Measurements from ENCODE around the gene PLA2G4F. TPM values are rescaled to one million over a fixed set of nuclear protein-coding genes. Genes with fewer than 3 reads are reported as not detected.

The PLA2G4F gene
- polyA plus RNA-seq, 1 of the 3 experiments (the other 2 are of a cell fraction) = not detected

- TF ChIP-seq, protein P1, sequence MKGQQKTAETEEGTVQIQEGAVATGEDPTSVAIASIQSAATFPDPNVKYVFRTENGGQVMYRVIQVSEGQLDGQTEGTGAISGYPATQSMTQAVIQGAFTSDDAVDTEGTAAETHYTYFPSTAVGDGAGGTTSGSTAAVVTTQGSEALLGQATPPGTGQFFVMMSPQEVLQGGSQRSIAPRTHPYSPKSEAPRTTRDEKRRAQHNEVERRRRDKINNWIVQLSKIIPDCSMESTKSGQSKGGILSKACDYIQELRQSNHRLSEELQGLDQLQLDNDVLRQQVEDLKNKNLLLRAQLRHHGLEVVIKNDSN (IDR thresholded peaks at IDR 0.05; ENCODE audit: borderline replicate concordance, low read depth) = no peak
Observed at GRCh38 chr15:42151736-42152135, 4.7 kb downstream of the PLA2G4F start (continued).

DNA sequence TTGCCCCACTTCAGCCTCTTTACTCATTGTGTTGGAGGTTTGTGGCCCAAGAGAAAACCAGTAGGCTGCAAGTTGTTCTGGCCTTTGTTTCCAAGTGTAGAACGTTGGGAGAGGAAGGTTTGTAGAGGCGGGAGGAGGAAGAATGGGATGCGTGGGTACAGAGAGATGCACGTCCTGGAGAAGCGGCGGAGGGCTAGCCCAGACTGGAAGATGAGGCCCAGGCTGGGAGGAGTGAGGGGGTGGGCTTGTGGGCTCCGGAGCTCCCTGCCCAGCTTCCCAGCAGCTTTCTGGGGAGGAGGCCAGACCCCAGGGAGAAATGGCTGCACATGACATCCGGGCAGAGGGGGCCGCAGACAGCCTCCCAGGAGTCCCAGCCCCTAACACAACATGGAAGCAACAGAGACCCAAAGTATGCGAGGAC, 5.3 kb downstream of the PLA2G4F start:
- Histone ChIP-seq H3F3A (replicated peaks; ENCODE audit: insufficient read depth) (no peaks in the 10 kb centered on the region), H3K27me3 (ENCODE audit: insufficient read depth) (no peaks in the 10 kb centered on the region), H4K20me1 (ENCODE audit: insufficient read depth) (no peaks in the 10 kb centered on the region), H2AFZ (ENCODE audit: low read depth) (no peak overlapping the region), H3K9ac (no peak overlapping the region), H3K4me2 (no peak overlapping the region), H3K4me1 (ENCODE audit: control insufficient read depth in 1 of 2, insufficient read depth in 2 of 2, low read depth in 1 of 2, low read length in 1 of 2) (peaks cover 0 to 4% of the 10 kb centered on the region in 2 experiments; a peak in 2 of 4 replicates), H3K9me3 (no peaks in the 10 kb centered on the region), H3K27ac (ENCODE audit: low read depth in 2 of 2, low read length in 1 of 2) (no peak overlapping the region), H3K9me2 (no peaks in the 10 kb centered on the region), H3K79me2 (ENCODE audit: insufficient read depth) (no peaks in the 10 kb centered on the region), H3K4me3 (ENCODE audit: low read depth in 2 of 2, low read length in 1 of 2) (no peak overlapping the region), H3K36me3 (replicated peaks in 1 of 2; ENCODE audit: control insufficient read depth in 1 of 2, insufficient read depth in 2 of 2, low read length in 1 of 2) (no peaks in the 10 kb centered on the region)
- ChIA-PET POLR2A (no interaction called here), CTCF (interaction anchor here (4.1 kb wide), 1 partner anchor 14 kb away, joined by 29 read pairs; no protein-coding TSS in a partner anchor)
- no peak for DNase-seq
- 81% methylated on average over 10 of the region's 10 CpGs for WGBS (ENCODE audit: low lambda C conversion rate)
- TF ChIP-seq RFX5 (IDR thresholded peaks at IDR 0.05; ENCODE audit: low read length) = no peak
- no peak for TF ChIP-seq TCF12 (IDR thresholded peaks at IDR 0.05)
- no peak for TF ChIP-seq SMC3 (IDR thresholded peaks at IDR 0.05; ENCODE audit: low read depth, low read length)
- TF ChIP-seq YY1 (IDR thresholded peaks at IDR 0.05; ENCODE audit: low read depth) = no peak
- TF ChIP-seq RCOR1 (IDR thresholded peaks at IDR 0.05; ENCODE audit: low read length) = no peak
- no peak for TF ChIP-seq ELF1 (IDR thresholded peaks at IDR 0.05)
- no peak for TF ChIP-seq CTCF (IDR thresholded peaks at IDR 0.05)
- no peak for TF ChIP-seq GATA2 (CRISPR knock-in tag; IDR thresholded peaks at IDR 0.05)
- TF ChIP-seq FOXJ3 (CRISPR knock-in tag; IDR thresholded peaks at IDR 0.05) = no peak
- no peak for TF ChIP-seq RXRA (IDR thresholded peaks at IDR 0.05; ENCODE audit: borderline replicate concordance, low read depth)
- TF ChIP-seq NRF1 (IDR thresholded peaks at IDR 0.05; ENCODE audit: low read depth, low read length) = no peak
- TF ChIP-seq, protein P2, sequence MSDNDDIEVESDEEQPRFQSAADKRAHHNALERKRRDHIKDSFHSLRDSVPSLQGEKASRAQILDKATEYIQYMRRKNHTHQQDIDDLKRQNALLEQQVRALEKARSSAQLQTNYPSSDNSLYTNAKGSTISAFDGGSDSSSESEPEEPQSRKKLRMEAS (IDR thresholded peaks at IDR 0.05; ENCODE audit: low read depth) = no peak

- Histone ChIP-seq H3K9me2 (no peaks in the 10 kb centered on the region), H4K20me1 (ENCODE audit: insufficient read depth) (no peaks in the 10 kb centered on the region), H3K9ac (no peak overlapping the region), H2AFZ (ENCODE audit: low read depth) (no peak overlapping the region), H3K9me3 (no peaks in the 10 kb centered on the region), H3K4me1 (ENCODE audit: control insufficient read depth in 1 of 2, insufficient read depth in 2 of 2, low read depth in 1 of 2, low read length in 1 of 2) (no peaks in the 10 kb centered on the region; a peak in 2 of 4 replicates), H3K79me2 (ENCODE audit: insufficient read depth) (no peaks in the 10 kb centered on the region), H3K27ac (ENCODE audit: low read depth in 2 of 2, low read length in 1 of 2) (no peak overlapping the region), H3K27me3 (ENCODE audit: insufficient read depth) (no peaks in the 10 kb centered on the region), H3K4me2 (no peak overlapping the region), H3K4me3 (ENCODE audit: low read depth in 2 of 2, low read length in 1 of 2) (no peak overlapping the region), H3K36me3 (replicated peaks in 1 of 2; ENCODE audit: control insufficient read depth in 1 of 2, insufficient read depth in 2 of 2, low read length in 1 of 2) (no peaks in the 10 kb centered on the region), H3F3A (replicated peaks; ENCODE audit: insufficient read depth) (no peaks in the 10 kb centered on the region)
- ChIA-PET CTCF (interaction anchor here (1.3 to 4.1 kb wide), 2 partner anchors 13 to 15 kb away, joined by 3 to 29 read pairs; no protein-coding TSS in a partner anchor), POLR2A (no interaction called here)
- TF ChIP-seq REST (IDR thresholded peaks at IDR 0.05; ENCODE audit: low read depth, low read length) (no peak), SIN3A (IDR thresholded peaks at IDR 0.05; ENCODE audit: borderline replicate concordance, low read depth, low read length) (no peak), JUND (IDR thresholded peaks at IDR 0.05) (no peak), ELF1 (IDR thresholded peaks at IDR 0.05) (no peak)
- no peak for DNase-seq
- 83% methylated on average over 16 of the region's 17 CpGs for WGBS (ENCODE audit: low lambda C conversion rate)
Observed at GRCh38 chr15:42150219-42150970, 6.0 kb downstream of the PLA2G4F start.
